NB4 (cell line): ENCODE data around the gene DISP2.

Experiments
- DNase-seq: peaks from one replicate; pipeline ENCODE4 v3.0.0; 2010; ENCODE audit warnings: low read depth
- H3K4me3 ChIP-seq: one replicate; pipeline ENCODE4 v1.5.1; 2011; ENCODE audit warnings: mild to moderate bottlenecking, low read depth, low read length, moderate library complexity
- CTCF ChIP-seq: IDR thresholded peaks from one replicate; pipeline ENCODE4 v1.5.1; 2012; ENCODE audit warnings: low read depth, low read length
- MYC ChIP-seq: IDR thresholded peaks from 2 replicates; pipeline ENCODE4 v1.6.1; 2011; ENCODE audit warnings: low read depth, low read length
- POLR2A ChIP-seq: IDR thresholded peaks from 2 replicates; pipeline ENCODE4 v1.6.1; 2011; ENCODE audit warnings: mild to moderate bottlenecking; ENCODE audit not compliant: insufficient read length; ENCODE audit errors: extremely low read depth
- TF ChIP-seq, protein P1 (sequence below): IDR thresholded peaks from 2 replicates; pipeline ENCODE4 v1.6.1; 2011; ENCODE audit warnings: low read depth, low read length

Gene DISP2

GRCh38 chr15:40410476-40410875, 52.5 kb downstream of the DISP2 start:
- TF ChIP-seq MYC = no peak
- TF ChIP-seq CTCF = no peak
- TF ChIP-seq, protein P1, sequence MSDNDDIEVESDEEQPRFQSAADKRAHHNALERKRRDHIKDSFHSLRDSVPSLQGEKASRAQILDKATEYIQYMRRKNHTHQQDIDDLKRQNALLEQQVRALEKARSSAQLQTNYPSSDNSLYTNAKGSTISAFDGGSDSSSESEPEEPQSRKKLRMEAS = no peak
- no peak for TF ChIP-seq POLR2A
- no peak overlapping the region for H3K4me3 ChIP-seq
- no peak for DNase-seq

DNA sequence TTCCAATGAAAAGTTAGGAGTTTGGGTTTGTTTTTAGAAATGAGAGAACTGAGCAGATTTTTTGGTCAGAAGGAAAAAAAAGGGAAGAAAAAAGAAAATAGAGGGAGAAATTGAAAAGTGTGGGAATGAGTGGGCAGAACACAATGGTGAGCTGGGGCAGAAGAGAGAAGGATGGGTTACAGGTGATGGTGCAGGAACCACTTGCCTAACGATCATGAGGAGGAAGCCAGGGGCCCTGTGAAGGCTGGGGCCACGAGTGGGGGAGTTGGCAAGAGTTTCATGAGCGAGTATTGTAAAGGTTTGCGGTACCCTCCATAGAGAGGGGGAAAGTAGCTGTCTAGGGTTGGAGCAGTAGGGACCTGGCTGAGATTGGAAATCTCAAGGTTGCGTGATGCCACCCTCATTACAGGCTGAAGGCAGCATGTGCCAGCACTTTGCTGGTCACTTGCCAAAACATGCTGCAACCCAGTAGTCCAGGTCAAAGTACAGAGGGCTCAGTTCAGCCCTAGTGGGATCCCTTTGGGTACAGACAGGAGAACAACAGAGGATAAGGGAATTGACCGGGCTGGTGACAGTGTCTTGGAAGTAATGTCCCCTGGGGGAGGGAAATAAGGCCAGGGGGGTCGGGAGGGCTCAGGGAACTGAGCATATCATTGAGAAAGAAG, 54.2 kb downstream of the DISP2 start:
- no peak overlapping the region for H3K4me3 ChIP-seq
- TF ChIP-seq, protein P1 = no peak
- TF ChIP-seq CTCF (no peak), POLR2A (no peak)
- DNase-seq = no peak

- H3K4me3 ChIP-seq = no peak overlapping the region
- no peak for DNase-seq
- TF ChIP-seq POLR2A (no peak), CTCF (no peak), MYC (no peak)
- TF ChIP-seq, protein P1 = no peak
Observed at GRCh38 chr15:40413036-40413435, 55.0 kb downstream of the DISP2 start.

DNA sequence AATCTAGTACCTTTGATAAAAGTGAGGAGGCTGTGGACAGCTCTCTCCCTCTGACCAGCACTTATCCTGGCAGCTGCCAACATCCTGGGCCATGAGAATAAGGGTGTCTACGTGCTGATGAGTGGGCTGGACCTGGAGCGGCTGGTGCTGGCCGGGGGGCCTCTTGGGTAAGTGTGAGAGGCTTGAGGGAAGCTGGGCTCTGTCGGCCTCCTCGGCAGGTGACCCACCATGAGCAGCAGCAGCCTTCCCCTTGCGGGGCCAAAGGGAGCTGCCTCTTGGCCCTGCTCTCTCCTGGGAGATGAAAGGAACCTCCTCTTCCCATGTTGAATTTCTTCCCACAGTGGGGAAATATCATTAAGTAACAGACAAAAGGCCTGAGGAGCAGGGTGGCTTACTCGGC, 56.8 kb downstream of the DISP2 start:
- DNase-seq = no peak
- TF ChIP-seq MYC = no peak
- TF ChIP-seq CTCF = no peak
- TF ChIP-seq POLR2A = no peak
- TF ChIP-seq, protein P1 = no peak
- no peak overlapping the region for H3K4me3 ChIP-seq

DNA sequence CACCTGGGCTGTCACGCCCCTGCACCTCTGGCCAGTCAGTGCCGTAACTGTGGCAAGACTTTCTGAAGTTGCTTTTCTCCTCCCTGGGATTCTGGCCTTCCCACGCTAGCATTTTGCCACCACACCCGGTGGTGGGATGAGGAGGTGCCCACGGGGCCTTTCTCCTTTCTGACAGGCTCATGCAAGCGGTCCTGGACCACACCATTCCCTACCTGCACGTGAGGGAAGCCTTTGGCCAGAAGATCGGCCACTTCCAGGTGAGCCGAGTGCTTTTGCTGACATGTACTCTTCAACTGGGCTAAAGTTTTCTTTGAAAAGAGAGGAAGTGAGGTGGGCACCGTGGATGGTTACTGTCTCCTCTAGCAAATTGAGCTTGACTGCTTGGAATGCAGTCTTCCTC, 57.2 kb downstream of the DISP2 start:
- no peak overlapping the region for H3K4me3 ChIP-seq
- TF ChIP-seq POLR2A (no peak), MYC (no peak), CTCF (no peak)
- TF ChIP-seq, protein P1 = no peak
- DNase-seq = no peak
